IPS-18a (cell line): ENCODE measurements around the gene COL5A1.

Experiments used
- H3K27ac ChIP-seq: one replicate; pipeline ENCODE4 v1.5.1; 2013; ENCODE audit warnings: low read length
- H3K27me3 ChIP-seq: one replicate; pipeline ENCODE4 v1.6.1; 2013; ENCODE audit warnings: mild to moderate bottlenecking, low read length; ENCODE audit not compliant: control insufficient read depth, insufficient read depth
- H3K36me3 ChIP-seq: one replicate; pipeline ENCODE4 v1.6.1; 2013; ENCODE audit warnings: low read depth, low read length; ENCODE audit not compliant: control insufficient read depth
- H3K4me1 ChIP-seq: one replicate; pipeline ENCODE4 v1.6.1; 2013; ENCODE audit warnings: low read depth, low read length; ENCODE audit not compliant: control insufficient read depth
- H3K4me3 ChIP-seq: one replicate; pipeline ENCODE4 v1.5.1; 2013; ENCODE audit warnings: low read length
- H3K9ac ChIP-seq: one replicate; pipeline ENCODE4 v1.6.1; 2013; ENCODE audit warnings: mild to moderate bottlenecking, low read length, moderate library complexity
- H3K9me3 ChIP-seq: one replicate; pipeline ENCODE4 v1.6.1; 2013; ENCODE audit warnings: low read depth, low read length; ENCODE audit not compliant: control insufficient read depth

COL5A1 gene

GRCh38 chr9:134826336-134827285 lies 185.0 kb downstream of the COL5A1 start:
- Histone ChIP-seq H3K9ac (no peak overlapping the region), H3K4me3 (no peak overlapping the region), H3K27me3 (no peaks in the 10 kb centered on the region), H3K36me3 (no peaks in the 10 kb centered on the region), H3K4me1 (no peaks in the 10 kb centered on the region), H3K27ac (no peak overlapping the region), H3K9me3 (no peaks in the 10 kb centered on the region)

- Histone ChIP-seq H3K9me3 (no peaks in the 10 kb centered on the region), H3K36me3 (no peaks in the 10 kb centered on the region), H3K9ac (no peak overlapping the region), H3K27ac (no peak overlapping the region), H3K27me3 (no peaks in the 10 kb centered on the region), H3K4me3 (no peak overlapping the region), H3K4me1 (no peaks in the 10 kb centered on the region)
These were observed 186.0 kb downstream of the COL5A1 start for GRCh38 chr9:134827559-134827958.

GRCh38 chr9:134827993-134828392 lies 186.4 kb downstream of the COL5A1 start:
- Histone ChIP-seq H3K4me1 (no peaks in the 10 kb centered on the region), H3K4me3 (no peak overlapping the region), H3K36me3 (no peaks in the 10 kb centered on the region), H3K27me3 (no peaks in the 10 kb centered on the region), H3K9ac (no peak overlapping the region), H3K9me3 (no peaks in the 10 kb centered on the region), H3K27ac (no peak overlapping the region)

GRCh38 chr9:134828892-134829291 lies 187.3 kb downstream of the COL5A1 start:
- no peaks in the 10 kb centered on the region for H3K36me3 ChIP-seq
- no peak overlapping the region for H3K27ac ChIP-seq
- no peaks in the 10 kb centered on the region for H3K27me3 ChIP-seq
- no peaks in the 10 kb centered on the region for H3K9me3 ChIP-seq
- H3K4me3 ChIP-seq, result no peak overlapping the region
- H3K4me1 ChIP-seq, result no peaks in the 10 kb centered on the region
- H3K9ac ChIP-seq, result no peak overlapping the region

GRCh38 chr9:134829356-134829937 lies 187.8 kb downstream of the COL5A1 start:
- H3K36me3 ChIP-seq, result no peaks in the 10 kb centered on the region
- no peak overlapping the region for H3K4me3 ChIP-seq
- H3K9ac ChIP-seq, result no peak overlapping the region
- no peaks in the 10 kb centered on the region for H3K27me3 ChIP-seq
- H3K27ac ChIP-seq, result no peak overlapping the region
- H3K4me1 ChIP-seq, result no peaks in the 10 kb centered on the region
- H3K9me3 ChIP-seq, result no peaks in the 10 kb centered on the region

GRCh38 chr9:134830126-134830525 lies 188.5 kb downstream of the COL5A1 start:
- H3K9me3 ChIP-seq, result no peaks in the 10 kb centered on the region
- no peaks in the 10 kb centered on the region for H3K4me1 ChIP-seq
- H3K27ac ChIP-seq, result no peak overlapping the region
- no peak overlapping the region for H3K4me3 ChIP-seq
- H3K27me3 ChIP-seq, result no peaks in the 10 kb centered on the region
- no peak overlapping the region for H3K9ac ChIP-seq
- H3K36me3 ChIP-seq, result no peaks in the 10 kb centered on the region

GRCh38 chr9:134830926-134831720 lies 189.5 kb downstream of the COL5A1 start:
- Histone ChIP-seq H3K9me3 (no peaks in the 10 kb centered on the region), H3K36me3 (no peaks in the 10 kb centered on the region), H3K4me3 (no peak overlapping the region), H3K27ac (no peak overlapping the region), H3K4me1 (no peaks in the 10 kb centered on the region), H3K9ac (no peak overlapping the region), H3K27me3 (no peaks in the 10 kb centered on the region)

- Histone ChIP-seq H3K9ac (no peak overlapping the region), H3K9me3 (no peaks in the 10 kb centered on the region), H3K4me1 (no peaks in the 10 kb centered on the region), H3K27me3 (no peaks in the 10 kb centered on the region), H3K36me3 (no peaks in the 10 kb centered on the region), H3K4me3 (no peak overlapping the region), H3K27ac (no peak overlapping the region)
These were observed 190.9 kb downstream of the COL5A1 start for GRCh38 chr9:134832471-134832870.

- Histone ChIP-seq H3K27ac (no peak overlapping the region), H3K27me3 (no peaks in the 10 kb centered on the region), H3K4me1 (no peaks in the 10 kb centered on the region), H3K9ac (no peak overlapping the region), H3K36me3 (no peaks in the 10 kb centered on the region), H3K4me3 (no peak overlapping the region), H3K9me3 (no peaks in the 10 kb centered on the region)
These were observed 191.8 kb downstream of the COL5A1 start for GRCh38 chr9:134833294-134833880.

- Histone ChIP-seq H3K27me3 (no peaks in the 10 kb centered on the region), H3K36me3 (no peaks in the 10 kb centered on the region), H3K4me3 (no peak overlapping the region), H3K9ac (no peak overlapping the region), H3K9me3 (no peaks in the 10 kb centered on the region), H3K4me1 (no peaks in the 10 kb centered on the region), H3K27ac (no peak overlapping the region)
These were observed 192.8 kb downstream of the COL5A1 start for GRCh38 chr9:134834217-134834956.
